GM18858 (cell line): ENCODE measurements around the gene REXO4.
"Not testable (repeated sequence)": the region's sequence is repeated elsewhere in the genome, so short reads cannot be mapped to it uniquely, and the experiment has no call there.

Experiments
- ATAC-seq: cut with Tn5 transposase; IDR thresholded peaks from one replicate; pipeline ENCODE4 v1.9.1; 2021; ENCODE audit not compliant: unreplicated experiment

Gene REXO4

DNA sequence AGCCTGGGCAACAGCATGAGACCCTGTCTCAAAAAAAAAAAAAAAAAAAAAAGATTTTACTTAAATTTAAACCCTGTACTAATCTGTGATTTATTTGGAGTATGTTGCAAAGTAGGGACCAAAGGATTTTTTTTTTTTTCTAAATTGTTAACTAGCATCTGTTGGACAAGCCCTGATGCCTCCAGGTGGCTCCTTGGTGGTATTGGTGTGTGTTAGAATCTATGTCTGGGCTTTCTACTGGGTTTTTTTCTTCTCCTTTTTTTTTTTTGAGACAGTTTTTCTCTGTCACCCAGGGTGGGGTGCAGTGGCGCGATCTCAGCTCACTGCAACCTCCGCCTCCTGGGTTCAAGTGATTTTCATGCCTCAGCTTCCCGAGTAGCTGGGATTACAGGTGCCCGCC, 34.1 kb upstream of the REXO4 start:
- not testable (repeated sequence) for ATAC-seq

GRCh38 chr9:133449760-133450159, 31.9 kb upstream of the REXO4 start:
- ATAC-seq, result no peak

GRCh38 chr9:133448487-133448972, 30.7 kb upstream of the REXO4 start:
- no peak for ATAC-seq

DNA sequence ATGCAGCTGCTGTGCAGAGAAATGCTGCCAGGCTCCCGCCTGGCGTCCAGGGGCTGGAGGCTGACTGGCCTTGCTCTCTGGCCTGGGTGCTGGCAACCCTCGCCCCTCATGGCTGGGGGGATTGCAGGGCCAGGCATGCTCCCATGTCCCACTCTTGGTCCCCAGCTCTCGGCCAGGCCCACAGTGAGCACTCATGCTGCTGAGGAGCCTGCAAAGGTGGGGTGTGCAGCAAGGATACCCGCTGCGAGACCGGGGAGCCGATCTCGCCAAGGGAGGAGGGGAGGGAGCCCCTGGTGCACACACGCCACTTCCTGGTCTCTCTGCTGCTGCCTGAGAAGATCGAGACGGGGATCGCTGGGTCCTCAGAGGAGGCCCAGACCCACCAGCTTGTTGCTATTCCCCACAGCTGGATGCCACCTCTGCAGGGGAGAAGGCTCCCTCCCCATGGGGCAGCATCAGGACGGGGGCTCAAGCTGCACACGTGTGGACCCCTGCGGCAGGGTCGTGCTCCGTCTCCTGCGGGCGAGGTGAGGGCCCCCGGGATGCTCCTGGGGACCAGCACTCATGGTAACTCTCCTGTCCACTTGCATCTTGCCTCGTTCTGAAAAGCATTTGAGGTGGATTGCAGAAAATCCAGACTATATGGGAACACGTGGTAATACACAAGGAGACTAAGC, 27.6 kb upstream of the REXO4 start:
- no peak for ATAC-seq

DNA sequence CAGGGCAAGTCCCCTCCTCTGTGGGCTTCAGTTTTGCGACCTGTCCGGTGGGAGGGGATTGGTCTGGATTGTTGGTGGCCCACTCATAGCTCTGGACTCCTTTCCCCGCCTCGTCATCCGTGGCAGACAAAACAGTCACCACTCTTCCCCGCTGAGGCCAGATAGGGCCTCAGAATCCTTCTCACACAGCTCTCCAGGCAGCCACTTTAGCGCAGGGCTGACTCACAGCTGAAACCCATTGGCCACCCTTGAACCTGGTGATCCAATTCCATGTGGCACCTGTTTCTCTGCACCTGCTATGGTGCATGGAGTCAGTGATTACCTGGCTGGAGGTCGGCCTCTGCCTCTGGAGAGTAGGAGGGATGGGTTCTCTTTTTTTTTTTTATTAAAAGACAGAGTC, 26.2 kb upstream of the REXO4 start:
- ATAC-seq, result no peak

DNA sequence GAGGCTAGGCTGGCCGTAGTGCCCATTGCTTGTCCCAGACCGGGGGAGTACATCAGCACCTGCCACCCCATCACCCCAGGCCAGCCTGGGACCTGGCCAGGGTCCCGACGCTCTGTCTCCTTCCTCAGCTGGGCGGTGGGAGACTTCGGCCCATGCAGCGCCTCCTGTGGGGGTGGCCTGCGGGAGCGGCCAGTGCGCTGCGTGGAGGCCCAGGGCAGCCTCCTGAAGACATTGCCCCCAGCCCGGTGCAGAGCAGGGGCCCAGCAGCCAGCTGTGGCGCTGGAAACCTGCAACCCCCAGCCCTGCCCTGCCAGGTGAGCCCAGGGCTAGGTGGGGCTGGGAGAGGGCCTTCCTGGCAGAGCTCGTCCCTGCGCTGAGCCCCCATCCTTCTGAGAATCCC, 25.4 kb upstream of the REXO4 start:
- no peak for ATAC-seq

GRCh38 chr9:133441571-133441970, 23.8 kb upstream of the REXO4 start:
- no peak for ATAC-seq

DNA sequence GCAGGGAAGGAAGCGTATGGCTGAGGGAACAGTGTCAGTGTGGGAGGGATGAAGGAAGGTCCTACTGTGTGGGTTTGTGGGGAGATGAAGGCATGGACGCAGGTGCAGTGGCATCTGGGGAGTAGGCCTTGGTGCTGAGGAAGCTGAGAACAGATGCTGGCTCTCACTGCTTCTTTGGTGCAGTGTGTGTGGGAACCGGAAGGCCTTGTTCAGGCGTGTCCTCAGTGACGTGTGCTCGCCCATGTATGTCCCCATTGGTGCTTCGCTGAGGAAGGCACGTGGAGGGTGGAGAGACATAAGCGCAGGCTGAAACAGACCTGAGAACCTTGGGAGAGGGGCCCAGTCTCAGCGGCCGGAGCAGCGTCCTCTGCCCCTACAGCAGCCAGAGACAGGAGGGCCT, 23.1 kb upstream of the REXO4 start:
- no peak for ATAC-seq

DNA sequence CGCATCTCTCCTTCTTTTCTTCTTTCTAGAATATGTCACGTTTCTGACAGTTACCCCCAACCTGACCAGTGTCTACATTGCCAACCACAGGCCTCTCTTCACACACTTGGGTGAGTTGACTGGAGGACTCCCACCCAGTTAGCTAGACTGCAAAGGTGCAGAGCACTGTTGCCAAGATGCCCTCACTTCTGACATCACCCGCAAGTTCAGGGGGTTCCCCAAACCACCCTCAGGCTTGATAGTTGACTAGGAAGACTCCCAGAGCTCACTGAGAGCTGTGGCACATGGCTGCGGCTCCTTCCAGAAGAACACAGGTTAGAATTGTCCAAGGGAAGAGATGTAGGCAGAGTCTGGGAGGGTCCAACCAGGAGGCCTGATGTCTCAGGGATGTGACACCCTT, 21.5 kb upstream of the REXO4 start:
- no peak for ATAC-seq

GRCh38 chr9:133437753-133438531, 20.1 kb upstream of the REXO4 start:
- no peak for ATAC-seq

- no peak for ATAC-seq
Observed at GRCh38 chr9:133436681-133437080, 18.9 kb upstream of the REXO4 start.

DNA sequence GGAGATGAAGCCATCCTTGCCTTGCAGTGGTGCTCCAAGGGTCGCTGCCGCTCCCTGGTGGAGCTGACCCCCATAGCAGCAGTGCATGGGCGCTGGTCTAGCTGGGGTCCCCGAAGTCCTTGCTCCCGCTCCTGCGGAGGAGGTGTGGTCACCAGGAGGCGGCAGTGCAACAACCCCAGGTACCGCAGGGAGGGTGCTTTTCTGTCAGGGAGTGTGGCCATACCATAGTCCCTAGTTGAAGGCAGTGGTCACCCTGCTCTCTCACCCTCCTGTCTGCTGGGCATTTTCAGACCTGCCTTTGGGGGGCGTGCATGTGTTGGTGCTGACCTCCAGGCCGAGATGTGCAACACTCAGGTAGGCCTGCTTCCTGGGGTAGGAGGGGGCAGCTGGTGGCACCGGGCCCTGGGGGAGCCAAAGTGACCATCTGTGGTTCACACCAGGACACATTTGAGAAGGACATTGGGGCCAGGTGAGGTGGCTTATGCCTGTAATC, 15.6 kb upstream of the REXO4 start:
- ATAC-seq, result no peak

DNA sequence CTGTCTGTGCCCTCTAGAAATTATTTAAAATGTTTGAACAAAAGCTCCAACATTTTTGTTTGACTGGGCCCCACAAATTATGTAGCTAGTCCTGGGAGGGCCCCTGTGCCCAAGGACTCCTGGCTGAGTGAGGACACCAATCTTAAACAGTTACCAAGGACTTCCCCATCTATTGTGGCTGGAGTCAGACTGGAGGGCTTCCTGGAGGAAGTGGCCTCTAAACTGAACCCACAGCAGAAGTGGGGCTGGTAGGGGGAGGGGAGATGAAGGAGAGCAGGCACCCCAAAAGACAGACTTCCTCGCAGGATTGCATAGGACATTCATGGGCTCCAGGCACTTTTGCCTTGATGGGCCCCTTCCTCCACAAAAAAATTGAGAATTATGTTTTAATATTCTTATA, 12.4 kb upstream of the REXO4 start:
- ATAC-seq, result no peak

DNA sequence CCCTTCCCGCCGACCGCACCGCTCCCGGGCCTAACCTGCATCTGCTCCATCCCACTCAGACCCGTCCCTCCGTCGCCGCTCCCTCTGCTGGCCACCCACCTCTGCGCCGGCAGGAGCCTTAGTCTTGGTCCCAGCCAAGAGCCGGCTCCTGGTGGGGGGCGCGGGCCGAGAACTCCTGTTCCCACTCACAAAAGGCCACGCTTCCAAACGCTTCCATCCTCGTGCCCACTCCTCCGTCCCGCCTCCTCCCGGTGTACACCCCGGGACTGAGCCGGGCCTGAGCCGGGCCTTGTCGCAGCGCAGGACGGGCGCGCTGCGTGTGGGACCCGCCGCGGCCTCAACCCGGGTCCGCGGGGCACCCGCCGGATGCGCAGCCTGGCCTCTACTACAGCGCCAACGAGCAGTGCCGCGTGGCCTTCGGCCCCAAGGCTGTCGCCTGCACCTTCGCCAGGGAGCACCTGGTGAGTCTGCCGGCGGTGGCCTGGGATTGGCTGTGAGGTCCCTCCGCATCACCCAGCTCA, 11.9 kb upstream of the REXO4 start:
- ATAC-seq, result no peak

DNA sequence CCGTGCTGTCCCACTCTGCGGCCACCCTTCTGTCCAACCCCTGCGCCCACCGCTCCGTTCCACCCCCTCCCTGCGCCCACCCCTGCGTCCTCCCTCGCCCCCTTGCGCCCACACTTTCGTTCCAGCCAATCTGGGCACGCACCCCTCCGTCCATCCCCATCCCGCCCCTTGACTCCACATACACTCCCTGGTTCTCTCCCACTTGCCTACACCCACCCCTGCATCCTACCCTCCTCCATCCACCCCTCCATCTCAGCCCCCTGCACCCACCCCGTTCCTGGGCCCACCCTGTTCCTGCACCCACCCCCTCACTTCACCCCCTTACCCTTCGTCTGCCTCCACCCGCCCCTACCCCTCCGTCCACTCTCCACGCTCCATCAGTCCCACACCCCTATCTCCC, 11.4 kb upstream of the REXO4 start:
- no peak for ATAC-seq

DNA sequence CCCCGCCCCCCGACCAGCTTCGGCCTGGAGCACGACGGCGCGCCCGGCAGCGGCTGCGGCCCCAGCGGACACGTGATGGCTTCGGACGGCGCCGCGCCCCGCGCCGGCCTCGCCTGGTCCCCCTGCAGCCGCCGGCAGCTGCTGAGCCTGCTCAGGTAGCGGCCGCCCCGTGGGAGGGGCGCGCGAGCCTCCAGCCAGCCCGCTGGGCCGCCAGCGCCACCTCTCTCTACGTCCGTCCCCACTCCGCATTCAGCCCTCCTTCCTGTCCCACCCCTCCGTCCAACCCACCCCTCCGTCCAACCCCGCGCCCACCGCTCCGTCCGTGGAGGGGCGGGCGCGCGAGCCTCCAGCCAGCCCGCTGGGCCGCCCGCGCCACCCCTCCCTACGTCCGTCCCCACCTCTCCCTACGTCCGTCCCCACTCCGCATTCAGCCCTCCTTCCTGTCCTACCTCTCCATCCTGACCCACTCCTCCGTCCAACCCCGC, 10.8 kb upstream of the REXO4 start:
- no peak for ATAC-seq

GRCh38 chr9:133427658-133428348, 10.0 kb upstream of the REXO4 start:
- ATAC-seq, result no peak

DNA sequence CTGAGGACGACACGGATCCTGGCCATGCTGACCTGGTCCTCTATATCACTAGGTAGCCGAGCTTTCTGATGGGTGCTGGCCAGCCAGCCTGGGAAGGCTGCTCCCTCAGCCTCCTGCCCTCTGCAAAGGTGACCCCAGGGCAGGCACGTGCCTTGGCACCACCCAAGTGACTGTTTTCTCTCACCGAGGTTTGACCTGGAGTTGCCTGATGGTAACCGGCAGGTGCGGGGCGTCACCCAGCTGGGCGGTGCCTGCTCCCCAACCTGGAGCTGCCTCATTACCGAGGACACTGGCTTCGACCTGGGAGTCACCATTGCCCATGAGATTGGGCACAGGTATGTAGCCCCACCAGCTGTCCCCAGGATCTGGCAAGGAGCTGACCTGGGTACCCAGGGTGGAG, 8.2 kb upstream of the REXO4 start:
- ATAC-seq, result no peak

DNA sequence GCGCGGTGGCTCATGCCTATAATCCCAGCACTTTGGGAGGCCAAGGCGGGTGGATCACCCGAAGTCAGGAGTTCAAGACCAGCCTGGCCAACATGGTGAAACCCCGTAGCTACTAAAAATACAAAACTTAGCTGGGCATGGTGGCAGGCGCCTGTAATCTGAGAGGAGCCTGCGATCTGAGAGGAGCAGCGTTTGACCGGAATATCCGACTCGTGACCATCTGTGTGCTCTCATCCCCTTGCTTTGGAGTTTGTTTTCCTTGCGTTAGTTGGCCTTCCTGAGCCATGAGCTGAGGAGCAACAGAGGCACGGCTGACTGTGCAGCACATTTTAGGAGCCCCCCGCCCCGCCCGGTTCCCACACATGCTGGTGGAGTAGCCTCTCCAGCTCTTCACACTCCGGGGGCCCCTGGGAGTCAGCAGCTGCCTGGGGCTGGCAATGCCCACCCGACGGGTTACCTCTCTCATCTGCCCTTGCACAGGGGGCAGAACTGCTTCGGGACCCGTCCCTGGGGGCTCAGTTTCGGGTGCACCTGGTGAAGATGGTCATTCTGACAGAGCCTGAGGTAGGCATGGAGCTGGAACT, 7.3 kb upstream of the REXO4 start:
- ATAC-seq, result no peak

- no peak for ATAC-seq
Observed at GRCh38 chr9:133424187-133424586, 6.4 kb upstream of the REXO4 start.

DNA sequence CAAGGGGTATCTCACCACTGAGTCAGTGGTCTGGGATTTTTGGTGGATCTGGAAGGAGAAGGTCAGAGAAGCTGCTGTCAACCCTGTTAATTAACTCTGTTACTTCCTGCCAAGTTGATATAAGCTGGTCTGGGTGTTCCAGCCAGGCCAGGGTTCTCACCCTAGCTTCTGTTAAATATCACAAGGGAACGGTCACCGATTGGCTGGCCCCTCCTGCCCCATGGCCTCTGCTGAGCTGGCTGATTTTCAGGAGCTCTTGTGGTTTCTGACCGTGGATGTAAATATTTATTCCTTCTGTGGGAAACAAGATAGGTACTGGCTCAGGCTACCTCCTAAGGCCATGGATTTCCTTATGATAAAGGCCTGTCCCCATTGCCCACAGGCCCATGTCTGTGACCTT, 5.4 kb upstream of the REXO4 start:
- no peak for ATAC-seq
